Prostate gland (tissue), 2 donors: ENCODE data around the gene GFY. TPM values are rescaled to one million over a fixed set of nuclear protein-coding genes. Genes with fewer than 3 reads are reported as not detected.

Experiments
- DNase-seq: peaks from one replicate; pipeline ENCODE4 v3.0.0-alpha.2; 2019; ENCODE audit warnings: low spot score
- H3K27ac ChIP-seq, 2 donors: fragments of 200-600 bp; sonication (generic); 2 replicates each; pipeline ENCODE4 v1.5.1; 2017 to 2019
- H3K27me3 ChIP-seq: fragments of 200-600 bp; sonication (generic); replicated peaks from 2 replicates; pipeline ENCODE4 v1.5.1; 2019; ENCODE audit not compliant: insufficient read depth
- H3K36me3 ChIP-seq, 2 donors: fragments of 200-600 bp; sonication (generic); 1 replicate in 1 of 2; 2 replicates in 1 of 2; pipeline versions ENCODE4 v1.5.1 to v1.8.1; 2017 to 2019
- H3K4me1 ChIP-seq: fragments of 200-600 bp; sonication (generic); replicated peaks from 2 replicates; pipeline ENCODE4 v1.5.1; 2019
- H3K4me3 ChIP-seq, 2 donors: fragments of 200-600 bp; sonication (generic); 2 replicates each; pipeline ENCODE4 v1.5.1; 2017 to 2019
- H3K9me3 ChIP-seq: fragments of 200-600 bp; sonication (generic); 2 replicates; pipeline ENCODE4 v1.5.1; 2017
- POLR2A ChIP-seq: fragments of 450-650 bp; IDR thresholded peaks from one replicate; pipeline ENCODE4 v1.6.1; 2016; ENCODE audit warnings: antibody characterized with exemption, mild to moderate bottlenecking
- POLR2AphosphoS5 ChIP-seq: sonication (generic); formaldehyde crosslinking; IDR thresholded peaks from one replicate; pipeline ENCODE4 v1.6.1; 2017; ENCODE audit warnings: antibody characterized with exemption
- WGBS: methylation state at CpG from one replicate; pipeline ENCODE4 v1.1.5; 2018; 5-methylcytosine and 5-hydroxymethylcytosine counted together
- intact Hi-C: fragments of 100-400 bp; cut with DNase I; formaldehyde crosslinking; loops from one replicate; pipeline ENCODE4 v1.14.2; 2022
- total RNA-seq, 2 donors: library from RNA; depleted of rRNA; stranded (reverse); fragments of >200 nt; gene quantifications; one replicate each; pipeline ENCODE4 v1.1.0, GENCODE V29; 2016
- TF ChIP-seq, protein P1 (sequence below), 4 experiments: fragments of 200-600 bp in 2 of 4; fragments of 450-650 bp in 2 of 4; sonication (generic) in 2 of 4; IDR thresholded peaks; 1 replicate in 3 of 4; 2 replicates in 1 of 4; pipeline ENCODE4 v1.5.1; 2016 to 2019; ENCODE audit warnings: antibody characterized with exemption in 4 of 4, mild to moderate bottlenecking in 2 of 4, moderate library complexity in 2 of 4

The GFY gene
- total RNA-seq, 2 donors from 2014 or later: not detected

DNA sequence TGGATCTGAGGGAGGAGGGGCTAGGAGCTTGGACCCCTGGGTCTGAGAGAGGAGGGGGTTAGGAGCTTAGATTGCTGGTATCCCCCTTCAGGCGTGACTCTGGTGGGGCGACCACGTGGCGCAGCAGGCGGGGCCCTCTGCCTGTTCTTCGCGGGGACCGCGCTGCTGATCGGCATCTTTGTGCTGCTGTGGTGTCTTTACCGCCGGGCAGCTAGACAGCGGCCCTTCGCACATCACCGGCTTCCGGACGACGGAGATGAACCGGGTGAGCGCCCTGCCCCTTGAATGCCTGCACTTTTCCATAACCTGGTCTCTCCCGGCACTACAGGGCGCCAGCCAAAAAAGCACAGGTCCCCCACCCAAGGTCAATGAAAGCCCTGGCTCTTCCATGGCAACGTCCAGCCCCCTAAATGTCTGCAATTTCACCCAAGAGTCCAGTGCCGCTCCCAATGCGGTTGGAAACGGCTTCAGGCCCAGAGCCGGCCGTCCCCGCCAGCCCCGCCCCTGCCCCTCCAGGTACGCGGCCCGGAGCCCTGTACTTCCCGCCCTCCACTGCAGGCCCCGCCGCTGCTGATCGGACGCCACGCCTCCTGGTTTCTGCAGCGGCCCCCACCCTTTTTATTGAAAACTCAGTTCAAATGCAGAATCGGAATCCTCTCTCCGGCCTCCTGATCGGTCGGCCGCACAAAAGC, 2.8 kb downstream of the GFY start:
- H3K4me3 ChIP-seq: no peak overlapping the region
- WGBS: 2% methylated on average over 44 of the region's 45 CpGs
- peaks cover 63% of the 10 kb centered on the region for H3K27me3 ChIP-seq
- no peak overlapping the region for H3K27ac ChIP-seq
- H3K9me3 ChIP-seq: no peaks in the 10 kb centered on the region
- TF ChIP-seq POLR2AphosphoS5: no peak
- TF ChIP-seq POLR2A: no peak
- intact Hi-C loops: no loop called here
- no peak for DNase-seq
- H3K36me3 ChIP-seq: no peaks in the 10 kb centered on the region
- no peaks in the 10 kb centered on the region for H3K4me1 ChIP-seq

DNA sequence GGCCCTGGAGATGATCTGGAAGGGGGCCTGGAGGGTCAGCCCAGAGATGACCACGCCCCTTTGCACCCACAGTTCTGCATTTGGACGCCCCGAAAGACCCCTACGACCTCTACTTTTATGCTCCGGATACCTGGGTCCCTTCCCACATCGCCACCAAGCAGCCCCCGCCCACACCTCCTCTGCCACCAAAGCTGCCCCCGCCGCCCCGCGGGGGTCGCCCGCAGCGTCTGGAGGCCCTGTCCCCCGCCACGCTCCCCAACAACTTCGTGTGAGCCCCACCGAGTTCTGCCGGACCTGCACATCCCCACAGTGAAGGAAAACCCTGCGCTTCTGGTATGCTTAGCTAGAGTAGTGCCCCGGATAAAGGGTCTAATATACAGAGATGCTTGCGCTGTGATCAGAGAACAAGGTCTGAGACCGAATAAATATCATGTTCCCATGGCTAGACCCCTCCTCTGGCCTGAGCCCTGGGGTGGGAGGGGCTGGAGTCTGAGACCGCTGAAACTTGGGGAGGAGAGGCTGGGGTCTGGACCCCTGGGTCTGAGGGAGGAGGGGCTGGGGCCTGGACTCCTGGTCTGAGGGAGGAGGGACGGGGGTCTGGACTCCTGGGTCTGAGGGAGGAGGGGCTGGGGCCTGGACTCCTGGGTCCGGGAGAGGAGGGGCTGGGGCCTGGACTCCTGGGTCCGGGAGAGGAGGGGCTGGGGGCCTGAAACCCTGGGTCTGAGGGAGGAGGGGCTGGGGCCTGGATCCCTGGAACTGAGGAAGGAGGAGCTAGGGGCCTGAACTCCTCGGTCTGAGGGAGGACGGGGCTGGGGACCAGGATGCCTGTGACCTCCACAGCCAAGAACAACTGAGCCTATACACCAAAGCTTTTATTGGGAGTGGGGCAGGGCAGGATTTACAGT, 3.6 kb downstream of the GFY start:
- no peak for DNase-seq
- Histone ChIP-seq H3K36me3 (no peaks in the 10 kb centered on the region), H3K9me3 (no peaks in the 10 kb centered on the region), H3K27me3 (peaks cover 58% of the 10 kb centered on the region), H3K4me3 (no peak overlapping the region), H3K27ac (no peak overlapping the region), H3K4me1 (no peaks in the 10 kb centered on the region)
- WGBS: 18% methylated on average over 29 of the region's 29 CpGs
- TF ChIP-seq POLR2AphosphoS5: no peak
- TF ChIP-seq POLR2A: no peak
- TF ChIP-seq, protein P1, sequence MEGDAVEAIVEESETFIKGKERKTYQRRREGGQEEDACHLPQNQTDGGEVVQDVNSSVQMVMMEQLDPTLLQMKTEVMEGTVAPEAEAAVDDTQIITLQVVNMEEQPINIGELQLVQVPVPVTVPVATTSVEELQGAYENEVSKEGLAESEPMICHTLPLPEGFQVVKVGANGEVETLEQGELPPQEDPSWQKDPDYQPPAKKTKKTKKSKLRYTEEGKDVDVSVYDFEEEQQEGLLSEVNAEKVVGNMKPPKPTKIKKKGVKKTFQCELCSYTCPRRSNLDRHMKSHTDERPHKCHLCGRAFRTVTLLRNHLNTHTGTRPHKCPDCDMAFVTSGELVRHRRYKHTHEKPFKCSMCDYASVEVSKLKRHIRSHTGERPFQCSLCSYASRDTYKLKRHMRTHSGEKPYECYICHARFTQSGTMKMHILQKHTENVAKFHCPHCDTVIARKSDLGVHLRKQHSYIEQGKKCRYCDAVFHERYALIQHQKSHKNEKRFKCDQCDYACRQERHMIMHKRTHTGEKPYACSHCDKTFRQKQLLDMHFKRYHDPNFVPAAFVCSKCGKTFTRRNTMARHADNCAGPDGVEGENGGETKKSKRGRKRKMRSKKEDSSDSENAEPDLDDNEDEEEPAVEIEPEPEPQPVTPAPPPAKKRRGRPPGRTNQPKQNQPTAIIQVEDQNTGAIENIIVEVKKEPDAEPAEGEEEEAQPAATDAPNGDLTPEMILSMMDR (IDR thresholded peaks at IDR 0.05): no peak
- intact Hi-C loops: no loop called here

DNA sequence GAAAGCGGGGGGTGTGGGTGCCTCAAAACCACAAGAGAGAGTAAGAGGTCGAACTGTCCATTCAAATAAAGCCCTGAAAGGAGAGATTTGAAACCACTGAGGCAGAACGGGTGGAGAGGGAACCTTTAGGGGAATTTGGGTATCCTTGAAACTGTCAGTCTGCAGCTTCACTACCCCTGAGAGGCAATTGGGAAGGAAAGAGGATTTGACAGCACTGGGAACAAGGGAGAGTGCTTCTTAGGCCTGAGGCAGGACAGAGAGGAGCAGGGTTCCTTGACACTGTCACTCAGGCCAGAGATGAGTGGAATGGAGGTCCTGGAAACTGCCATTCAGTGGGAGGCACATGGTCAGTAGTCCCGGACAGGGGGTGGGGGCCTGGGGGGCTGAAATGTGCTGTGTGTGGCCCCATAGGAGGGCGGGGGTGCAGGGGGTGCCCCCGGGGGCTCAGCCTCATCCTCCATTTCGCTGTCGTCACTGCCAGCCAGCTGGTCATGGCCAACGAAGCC, 5.0 kb downstream of the GFY start:
- TF ChIP-seq POLR2A: no peak
- no peak for TF ChIP-seq POLR2AphosphoS5
- TF ChIP-seq, protein P1 (IDR thresholded peaks at IDR 0.05): no peak
- intact Hi-C loops: no loop called here
- no peak overlapping the region for H3K4me3 ChIP-seq
- 64% methylated on average over 7 of the region's 9 CpGs for WGBS
- no peaks in the 10 kb centered on the region for H3K36me3 ChIP-seq
- no peak for DNase-seq
- H3K27ac ChIP-seq: no peak overlapping the region
- H3K4me1 ChIP-seq: no peaks in the 10 kb centered on the region
- peaks cover 58% of the 10 kb centered on the region for H3K27me3 ChIP-seq
- H3K9me3 ChIP-seq: no peaks in the 10 kb centered on the region

DNA sequence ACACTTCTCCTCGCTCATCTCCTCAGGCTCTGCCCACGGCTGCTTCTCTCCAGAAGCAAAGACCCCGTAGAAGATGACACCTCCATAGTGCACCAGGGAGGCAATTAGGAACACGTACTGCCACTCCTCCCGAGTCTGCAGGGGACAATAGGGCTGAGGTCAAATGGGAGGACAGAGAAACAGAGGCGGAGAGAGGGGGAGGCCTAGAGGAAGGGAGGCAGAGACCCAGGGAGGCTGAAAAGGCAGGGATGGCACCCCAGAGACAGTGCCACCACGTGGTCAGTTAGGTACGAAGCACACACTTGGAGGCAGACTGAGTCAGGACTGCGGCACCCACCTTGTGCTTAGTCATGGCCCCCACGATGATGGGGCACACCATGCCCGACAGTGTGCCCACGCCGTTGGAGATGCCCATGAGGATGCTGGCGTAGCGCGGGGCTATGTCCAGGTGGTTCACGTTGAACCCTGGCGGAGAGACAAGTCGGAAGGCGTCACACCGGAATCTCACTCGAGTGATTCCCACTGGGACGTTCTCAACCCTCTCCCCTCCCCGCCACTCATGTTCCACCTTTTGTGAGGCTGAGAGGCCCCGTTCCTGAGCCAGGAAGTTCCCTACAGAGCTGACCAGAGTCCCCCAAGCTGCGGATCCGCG, 5.6 kb downstream of the GFY start:
- no peak for DNase-seq
- no peaks in the 10 kb centered on the region for H3K9me3 ChIP-seq

More for the DNA sequence above, 5.6 kb downstream of the GFY start:
- no peak overlapping the region for H3K4me3 ChIP-seq
- H3K4me1 ChIP-seq: no peaks in the 10 kb centered on the region
- H3K27ac ChIP-seq: no peak overlapping the region
- H3K27me3 ChIP-seq: peaks cover 57% of the 10 kb centered on the region
- H3K36me3 ChIP-seq: no peaks in the 10 kb centered on the region
- intact Hi-C loops: no loop called here
- no peak for TF ChIP-seq POLR2A
- TF ChIP-seq, protein P1 (IDR thresholded peaks at IDR 0.05): no peak
- no peak for TF ChIP-seq POLR2AphosphoS5
- WGBS: 62% methylated on average over 28 of the region's 28 CpGs
